Neural progenitor cell (in vitro differentiated cells): Measurements from ENCODE around the gene JAG1. TPM values are rescaled to one million over a fixed set of nuclear protein-coding genes. Genes with fewer than 3 reads are reported as not detected.

Source experiments
- DNase-seq: peaks from one replicate; pipeline ENCODE4 v3.0.0-alpha.2; 2016; ENCODE audit warnings: low spot score
- H2AFZ ChIP-seq: fragments of 200-600 bp; sonication (generic); replicated peaks from 2 replicates; pipeline ENCODE4 v1.6.1; 2016; ENCODE audit warnings: antibody characterized with exemption
- H3F3A ChIP-seq: fragments of 200-600 bp; sonication (generic); 2 replicates; pipeline ENCODE4 v1.6.1; 2016; ENCODE audit warnings: antibody characterized with exemption, low read depth
- H3K27ac ChIP-seq: fragments of 200-600 bp; sonication (generic); 2 replicates; pipeline ENCODE4 v1.5.1; 2016; ENCODE audit warnings: mild to moderate bottlenecking
- H3K27me3 ChIP-seq: fragments of 200-600 bp; sonication (generic); 2 replicates; pipeline ENCODE4 v1.6.1; 2016; ENCODE audit warnings: mild to moderate bottlenecking, moderate library complexity
- H3K36me3 ChIP-seq: fragments of 200-600 bp; sonication (generic); 2 replicates; pipeline ENCODE4 v1.5.1; 2016
- H3K4me1 ChIP-seq: fragments of 200-600 bp; sonication (generic); 2 replicates; pipeline ENCODE4 v1.6.1; 2016; ENCODE audit warnings: mixed run types
- H3K4me2 ChIP-seq: fragments of 200-600 bp; sonication (generic); 2 replicates; pipeline ENCODE4 v1.6.1; 2016
- H3K4me3 ChIP-seq: fragments of 200-600 bp; sonication (generic); 2 replicates; pipeline ENCODE4 v1.5.1; 2016
- H3K79me2 ChIP-seq: fragments of 200-600 bp; sonication (generic); 2 replicates; pipeline ENCODE4 v1.6.1; 2016; ENCODE audit warnings: low read depth
- H3K9ac ChIP-seq: fragments of 200-600 bp; sonication (generic); 2 replicates; pipeline ENCODE4 v1.6.1; 2016
- H3K9me3 ChIP-seq: fragments of 200-600 bp; sonication (generic); 2 replicates; pipeline ENCODE4 v1.5.1; 2016; ENCODE audit warnings: low read depth
- H4K20me1 ChIP-seq: fragments of 200-600 bp; sonication (generic); 2 replicates; pipeline ENCODE4 v1.6.1; 2016; ENCODE audit warnings: low read depth
- H3K27ac Mint-ChIP-seq: 3 replicates; pipeline ENCODE4 v1.8.0; 2021; ENCODE audit warnings: mixed read lengths
- H3K27me3 Mint-ChIP-seq: 2 replicates; pipeline ENCODE4 v1.8.0; 2022; ENCODE audit warnings: low read depth, mild to moderate bottlenecking, inconsistent platforms, moderate library complexity, mixed read lengths; ENCODE audit not compliant: insufficient read depth
- H3K36me3 Mint-ChIP-seq: 3 replicates; pipeline ENCODE4 v1.8.0; 2021; ENCODE audit warnings: mixed read lengths
- H3K4me1 Mint-ChIP-seq: 3 replicates; pipeline ENCODE4 v1.8.0; 2021; ENCODE audit warnings: mixed read lengths
- H3K4me3 Mint-ChIP-seq: 3 replicates; pipeline ENCODE4 v1.8.0; 2021; ENCODE audit warnings: mild to moderate bottlenecking, moderate library complexity, mixed read lengths
- H3K9me3 Mint-ChIP-seq: 3 replicates; pipeline ENCODE4 v1.8.0; 2020; ENCODE audit warnings: mixed read lengths
- EZH2 ChIP-seq: fragments of 200-600 bp; sonication (generic); IDR thresholded peaks from 2 replicates; pipeline ENCODE4 v1.6.1; 2017; ENCODE audit warnings: antibody characterized with exemption, mild to moderate bottlenecking, moderate library complexity
- EZH2phosphoT487 ChIP-seq: fragments of 200-600 bp; sonication (generic); IDR thresholded peaks from 2 replicates; pipeline ENCODE4 v1.6.1; 2017; ENCODE audit warnings: antibody characterized with exemption
- total RNA-seq: library from RNA; depleted of rRNA; stranded (reverse); fragments of >200 nt; gene quantifications from 2 replicates; pipeline ENCODE4 v1.2.3, GENCODE V29; 2015; ENCODE audit warnings: low replicate concordance
- TF ChIP-seq, protein P1 (sequence below): fragments of 200-600 bp; sonication (generic); IDR thresholded peaks from 2 replicates; pipeline ENCODE4 v1.5.1; 2017; ENCODE audit warnings: antibody characterized with exemption, mild to moderate bottlenecking

Gene JAG1
- total RNA-seq, 1 donor from 2014 or later = 129 TPM

DNA sequence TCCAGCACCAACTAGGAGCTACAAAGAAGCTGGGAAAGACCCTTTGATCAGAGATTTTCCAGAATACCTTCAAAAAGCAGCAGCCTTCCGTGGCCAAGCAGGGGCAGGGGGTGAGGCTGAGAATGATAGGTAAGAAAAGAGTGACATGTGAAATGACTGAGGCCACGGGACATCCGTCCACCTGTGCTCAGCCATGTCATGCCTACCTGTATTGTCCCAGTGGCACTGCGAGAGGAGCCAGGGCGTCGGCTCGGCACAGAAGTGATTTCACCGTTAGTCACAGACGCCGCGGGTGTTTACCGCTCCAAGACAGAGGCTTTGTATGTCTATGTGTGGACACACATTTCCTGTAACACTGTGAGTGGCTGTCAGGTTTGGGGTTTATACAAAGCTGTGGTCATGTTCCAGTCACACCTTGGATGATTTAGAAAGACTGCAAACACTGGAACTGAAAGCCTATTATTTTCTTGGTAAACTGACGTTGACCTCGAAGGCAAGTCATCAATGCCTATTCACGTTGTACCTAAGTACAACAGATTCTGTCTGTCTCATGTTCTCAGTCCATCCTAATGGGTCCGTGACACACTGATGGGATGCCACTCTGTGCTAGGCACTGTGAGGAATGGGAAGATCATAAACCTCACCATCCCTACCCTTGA, 32.1 kb upstream of the JAG1 start:
- peaks cover 10% of the 10 kb centered on the region for H3K4me1 Mint-ChIP-seq
- H3K27me3 Mint-ChIP-seq = no peaks in the 10 kb centered on the region
- H4K20me1 ChIP-seq = no peaks in the 10 kb centered on the region

DNA sequence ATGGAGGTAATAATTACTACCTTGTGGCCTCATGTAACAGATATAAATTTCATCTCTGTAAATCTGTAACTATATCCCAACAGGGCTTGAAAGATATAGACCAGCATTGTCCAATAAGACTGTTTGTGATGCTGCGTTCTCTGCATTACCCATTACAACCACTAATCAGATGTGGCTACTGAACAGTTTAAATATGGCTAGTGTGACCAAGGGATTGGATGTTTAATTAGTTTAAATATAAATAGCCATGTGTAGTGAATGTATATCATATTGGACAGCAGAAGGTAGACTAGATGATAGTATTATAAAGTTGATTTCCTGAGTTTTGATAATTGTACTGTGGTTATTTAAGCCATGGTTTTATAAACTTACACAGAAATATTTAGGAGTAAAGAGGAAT, 27.8 kb upstream of the JAG1 start:
- no peak for DNase-seq
- H3K4me1 Mint-ChIP-seq = peaks cover 7% of the 10 kb centered on the region
- Histone ChIP-seq H3F3A (peaks cover 5% of the 10 kb centered on the region), H3K27me3 (no peaks in the 10 kb centered on the region), H2AFZ (no peak overlapping the region), H4K20me1 (no peaks in the 10 kb centered on the region), H3K4me3 (no peak overlapping the region), H3K27ac (no peak overlapping the region), H3K36me3 (no peaks in the 10 kb centered on the region), H3K79me2 (no peaks in the 10 kb centered on the region), H3K4me1 (peaks cover 4% of the 10 kb centered on the region), H3K9me3 (no peaks in the 10 kb centered on the region), H3K9ac (no peak overlapping the region), H3K4me2 (no peak overlapping the region)
- TF ChIP-seq EZH2phosphoT487 (no peak), EZH2 (no peak)
- TF ChIP-seq, protein P1, sequence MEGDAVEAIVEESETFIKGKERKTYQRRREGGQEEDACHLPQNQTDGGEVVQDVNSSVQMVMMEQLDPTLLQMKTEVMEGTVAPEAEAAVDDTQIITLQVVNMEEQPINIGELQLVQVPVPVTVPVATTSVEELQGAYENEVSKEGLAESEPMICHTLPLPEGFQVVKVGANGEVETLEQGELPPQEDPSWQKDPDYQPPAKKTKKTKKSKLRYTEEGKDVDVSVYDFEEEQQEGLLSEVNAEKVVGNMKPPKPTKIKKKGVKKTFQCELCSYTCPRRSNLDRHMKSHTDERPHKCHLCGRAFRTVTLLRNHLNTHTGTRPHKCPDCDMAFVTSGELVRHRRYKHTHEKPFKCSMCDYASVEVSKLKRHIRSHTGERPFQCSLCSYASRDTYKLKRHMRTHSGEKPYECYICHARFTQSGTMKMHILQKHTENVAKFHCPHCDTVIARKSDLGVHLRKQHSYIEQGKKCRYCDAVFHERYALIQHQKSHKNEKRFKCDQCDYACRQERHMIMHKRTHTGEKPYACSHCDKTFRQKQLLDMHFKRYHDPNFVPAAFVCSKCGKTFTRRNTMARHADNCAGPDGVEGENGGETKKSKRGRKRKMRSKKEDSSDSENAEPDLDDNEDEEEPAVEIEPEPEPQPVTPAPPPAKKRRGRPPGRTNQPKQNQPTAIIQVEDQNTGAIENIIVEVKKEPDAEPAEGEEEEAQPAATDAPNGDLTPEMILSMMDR = no peak
- no peaks in the 10 kb centered on the region for H3K36me3 Mint-ChIP-seq
- no peaks in the 10 kb centered on the region for H3K27me3 Mint-ChIP-seq
- H3K9me3 Mint-ChIP-seq = peaks cover 3% of the 10 kb centered on the region
- H3K27ac Mint-ChIP-seq = no peak overlapping the region
- H3K4me3 Mint-ChIP-seq = no peak overlapping the region

More for the DNA sequence above, 32.1 kb upstream of the JAG1 start:
- H3K79me2 ChIP-seq = no peaks in the 10 kb centered on the region
- H3K9ac ChIP-seq = no peak overlapping the region
- H3K36me3 ChIP-seq = no peaks in the 10 kb centered on the region
- no peak overlapping the region for H2AFZ ChIP-seq
- H3K27ac Mint-ChIP-seq = no peak overlapping the region
- peaks cover 4% of the 10 kb centered on the region for H3K27me3 ChIP-seq
- no peak overlapping the region for H3K27ac ChIP-seq
- H3F3A ChIP-seq = peaks cover 6% of the 10 kb centered on the region
- no peak overlapping the region for H3K4me2 ChIP-seq
- H3K4me3 Mint-ChIP-seq = no peak overlapping the region
- H3K4me1 ChIP-seq = peaks cover 19% of the 10 kb centered on the region
- H3K9me3 Mint-ChIP-seq = peaks cover 3% of the 10 kb centered on the region
- no peak for DNase-seq
- TF ChIP-seq, protein P1 = no peak
- no peak for TF ChIP-seq EZH2
- no peak for TF ChIP-seq EZH2phosphoT487
- no peaks in the 10 kb centered on the region for H3K9me3 ChIP-seq
- H3K4me3 ChIP-seq = no peak overlapping the region
- no peaks in the 10 kb centered on the region for H3K36me3 Mint-ChIP-seq

DNA sequence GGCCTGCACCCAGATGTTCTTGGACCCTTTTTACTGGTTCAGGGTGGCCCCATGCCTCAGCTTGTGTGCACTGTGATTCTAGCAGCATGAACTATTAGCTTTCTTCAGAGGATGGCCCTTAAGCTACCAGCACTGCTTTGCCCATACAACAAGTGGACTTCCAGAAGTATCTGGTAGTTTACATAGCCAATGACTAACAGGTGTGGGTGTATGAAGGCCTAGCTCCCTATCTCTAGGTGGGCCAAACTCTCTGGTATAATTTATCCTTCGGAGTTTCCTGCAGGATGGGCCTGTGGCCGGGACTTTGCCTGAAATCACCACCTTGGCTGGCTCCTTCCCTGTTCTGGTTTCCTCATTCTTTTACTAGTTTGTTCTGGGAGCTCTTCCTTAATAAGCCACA, 26.1 kb upstream of the JAG1 start:
- Mint-ChIP-seq H3K27ac (no peak overlapping the region), H3K9me3 (peaks cover 3% of the 10 kb centered on the region), H3K4me1 (peaks cover 8% of the 10 kb centered on the region), H3K4me3 (no peak overlapping the region), H3K27me3 (no peaks in the 10 kb centered on the region), H3K36me3 (no peaks in the 10 kb centered on the region)
- no peaks in the 10 kb centered on the region for H3K9me3 ChIP-seq
- H3K4me3 ChIP-seq = no peak overlapping the region
- DNase-seq = no peak
- no peaks in the 10 kb centered on the region for H3K79me2 ChIP-seq
- H3F3A ChIP-seq = peaks cover 5% of the 10 kb centered on the region
- no peak overlapping the region for H3K9ac ChIP-seq
- H3K4me2 ChIP-seq = no peak overlapping the region
- no peaks in the 10 kb centered on the region for H3K36me3 ChIP-seq
- no peak overlapping the region for H2AFZ ChIP-seq
- H4K20me1 ChIP-seq = no peaks in the 10 kb centered on the region
- no peaks in the 10 kb centered on the region for H3K27me3 ChIP-seq
- peaks cover 10% of the 10 kb centered on the region for H3K4me1 ChIP-seq
- TF ChIP-seq, protein P1 = no peak
- TF ChIP-seq EZH2 (no peak), EZH2phosphoT487 (no peak)
- H3K27ac ChIP-seq = no peak overlapping the region
